HG03045 (cell line): ENCODE data around the gene C22orf15.
A peak's percentile ranks its signal among the peaks of the same experiment; 100 is the strongest.
"Not testable (repeated sequence)": the region's sequence is repeated elsewhere in the genome, so short reads cannot be mapped to it uniquely, and the experiment has no call there.

Experiments used
- ATAC-seq: cut with Tn5 transposase; IDR thresholded peaks from one replicate; pipeline ENCODE4 v1.9.1; 2021; ENCODE audit warnings: mild to moderate bottlenecking, moderate library complexity; ENCODE audit not compliant: unreplicated experiment

Gene C22orf15

DNA sequence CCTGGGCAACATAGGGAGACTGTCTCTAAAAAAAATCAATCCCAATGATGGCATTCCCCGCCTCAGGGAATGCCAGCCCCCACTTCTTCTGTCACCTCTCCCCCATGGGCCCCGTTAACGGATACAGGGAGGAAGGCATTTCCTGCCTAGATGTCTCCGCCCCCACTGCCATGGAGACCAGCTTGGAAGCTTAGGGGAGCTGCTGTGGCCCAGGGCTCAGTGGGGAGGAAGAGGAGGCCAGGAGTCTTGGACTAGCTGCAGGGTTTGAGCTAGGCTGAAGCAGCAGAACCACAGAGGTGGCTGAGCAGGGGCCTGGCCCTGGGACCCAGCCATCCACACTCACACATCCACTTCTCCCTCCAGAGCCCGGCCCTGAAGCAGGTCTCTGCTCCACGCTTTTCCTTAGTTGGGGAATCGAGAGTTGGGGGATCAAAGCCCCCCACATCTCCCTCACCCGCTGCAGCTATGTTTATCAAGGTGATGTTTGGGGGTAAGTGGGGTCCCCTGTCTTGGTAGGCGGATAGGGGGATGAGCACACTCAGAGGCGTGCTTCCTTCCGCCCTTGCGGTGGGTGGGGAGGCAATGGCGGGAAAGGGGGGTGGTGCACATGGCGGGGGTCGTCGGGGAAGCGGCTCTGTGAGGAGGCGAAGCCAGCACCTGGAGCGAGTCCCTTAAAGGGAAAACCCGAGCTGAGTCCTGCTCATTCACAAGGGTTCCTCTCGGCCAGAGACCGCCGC, at the start of gene C22orf15:
C22orf15 (plus strand) TSS at position 149 of the 737 bp plus-strand sequence; CDS start at position 466, 317 bp downstream.
- ATAC-seq: no peak

- no peak for ATAC-seq
Observed at GRCh38 chr22:23713696-23714595, 48.8 kb upstream of the C22orf15 start.

GRCh38 chr22:23714596-23715578, 47.9 kb upstream of the C22orf15 start:
- ATAC-seq: no peak

DNA sequence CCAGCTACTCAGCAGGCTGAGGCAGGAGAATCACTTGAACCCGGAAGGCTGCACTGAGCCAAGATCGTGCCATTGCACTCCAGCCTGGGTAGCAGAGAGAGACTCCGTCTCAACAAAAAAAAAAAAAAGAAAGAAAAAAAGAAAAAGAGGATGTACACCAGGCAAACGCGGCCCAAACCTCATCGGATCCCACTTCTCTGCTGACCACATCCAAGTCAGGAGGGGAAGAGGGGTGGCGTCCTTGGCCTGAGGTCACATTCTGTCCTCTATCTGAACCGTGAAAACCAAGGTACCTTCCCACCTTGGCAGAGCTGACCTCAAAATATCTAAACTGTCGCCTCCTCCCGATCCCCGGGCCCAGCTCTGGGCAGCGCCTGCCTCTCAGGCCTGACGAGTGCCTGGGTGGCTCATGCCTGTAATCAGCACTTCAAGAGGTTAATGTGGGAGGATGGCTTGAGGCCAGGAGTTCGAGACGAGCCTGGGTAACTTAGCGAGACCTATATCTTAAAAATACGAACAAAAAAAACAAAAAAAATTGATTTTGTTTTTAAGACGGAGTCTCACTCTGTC, 46.9 kb upstream of the C22orf15 start:
- no peak for ATAC-seq

- ATAC-seq: peak; percentile 77
Observed at GRCh38 chr22:23716811-23717801, 45.7 kb upstream of the C22orf15 start.

- ATAC-seq: no peak
Observed at GRCh38 chr22:23718371-23719165, 44.2 kb upstream of the C22orf15 start.

- ATAC-seq: no peak
Observed at GRCh38 chr22:23720855-23721254, 41.9 kb upstream of the C22orf15 start.

DNA sequence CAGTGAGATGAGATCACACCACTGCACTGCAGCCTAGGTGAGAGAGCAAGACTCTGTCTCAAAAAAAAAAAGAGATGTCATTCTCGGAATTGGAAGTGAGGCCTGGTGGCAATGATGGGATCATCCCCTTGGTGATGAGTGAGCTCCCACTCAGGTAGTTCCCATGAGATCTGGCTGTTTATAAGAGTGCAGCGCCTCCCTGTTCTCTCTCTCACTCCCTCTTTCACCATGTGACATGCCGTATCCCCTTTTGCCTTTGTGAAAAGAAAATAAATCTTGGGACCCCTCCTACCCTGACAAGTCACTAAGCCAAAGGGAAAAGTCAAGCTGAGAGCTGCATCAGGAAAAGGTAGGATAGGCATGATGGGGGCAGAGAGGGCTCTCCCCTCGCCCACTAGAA, 40.6 kb upstream of the C22orf15 start:
- ATAC-seq: no peak

- no peak for ATAC-seq
Observed at GRCh38 chr22:23722724-23723123, 40.1 kb upstream of the C22orf15 start.

GRCh38 chr22:23728108-23728507, 34.7 kb upstream of the C22orf15 start:
- ATAC-seq: not testable (repeated sequence)

- ATAC-seq: no peak
Observed at GRCh38 chr22:23737696-23738095, 25.1 kb upstream of the C22orf15 start.

DNA sequence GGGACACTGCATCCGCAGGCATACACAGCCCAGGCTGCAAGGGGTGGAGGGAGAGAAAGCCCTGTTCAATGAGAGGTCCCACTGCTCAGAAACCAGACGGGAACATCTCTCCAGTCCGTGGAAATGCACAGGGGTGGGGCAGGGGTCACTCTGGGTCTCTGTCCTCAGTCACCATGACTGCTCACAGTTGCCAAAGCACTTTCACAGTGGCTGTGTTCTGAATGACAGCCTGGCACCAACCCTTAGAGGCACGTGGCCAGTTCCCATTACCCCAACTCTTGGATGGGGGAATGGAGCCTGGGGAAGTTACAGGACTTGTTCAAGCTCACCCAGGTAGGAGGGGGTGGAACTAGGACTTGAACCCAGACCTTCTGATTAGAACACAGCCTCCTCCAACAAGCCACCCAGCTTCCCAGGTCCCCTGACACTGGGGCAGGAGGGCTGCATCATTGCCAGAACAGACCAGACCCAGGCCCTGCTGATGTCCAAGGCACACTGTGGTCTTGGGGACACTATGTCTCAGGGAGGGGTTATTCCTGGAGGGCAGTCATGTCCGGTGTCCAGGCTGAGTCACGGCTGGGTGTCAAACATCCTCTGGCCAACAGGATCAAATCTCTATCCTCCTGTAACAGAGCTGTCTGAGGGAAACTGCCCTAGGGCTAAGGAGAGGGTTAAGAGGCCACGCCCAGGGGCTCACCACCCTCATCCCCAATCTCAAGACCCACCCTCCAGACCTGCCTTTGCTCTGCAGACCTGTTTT, 20.1 kb upstream of the C22orf15 start:
- no peak for ATAC-seq

DNA sequence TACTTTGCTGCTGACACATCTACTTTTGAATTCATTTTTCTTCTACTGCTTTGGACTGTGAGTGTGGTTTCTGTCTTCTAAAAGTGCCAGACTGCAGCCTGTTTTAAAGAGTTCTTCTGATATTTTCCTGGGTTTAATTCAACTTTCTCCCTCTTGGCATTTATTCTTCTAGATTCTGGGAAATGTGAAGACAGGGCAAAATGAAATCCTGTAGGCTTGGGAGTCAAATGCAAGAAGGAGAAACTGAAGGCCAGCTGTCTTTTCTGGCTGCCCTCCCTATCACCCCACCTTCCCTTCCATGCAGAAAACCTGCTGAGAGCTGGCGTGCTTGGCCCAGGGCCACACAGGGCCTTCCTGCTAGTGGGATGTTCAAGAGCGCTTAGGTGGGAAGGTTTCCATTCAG, 19.5 kb upstream of the C22orf15 start:
- ATAC-seq: no peak

- no peak for ATAC-seq
Observed at GRCh38 chr22:23744001-23744400, 18.8 kb upstream of the C22orf15 start.

- no peak for ATAC-seq
Observed at GRCh38 chr22:23744485-23744884, 18.3 kb upstream of the C22orf15 start.

GRCh38 chr22:23745791-23746190, 17.0 kb upstream of the C22orf15 start:
- ATAC-seq: no peak

DNA sequence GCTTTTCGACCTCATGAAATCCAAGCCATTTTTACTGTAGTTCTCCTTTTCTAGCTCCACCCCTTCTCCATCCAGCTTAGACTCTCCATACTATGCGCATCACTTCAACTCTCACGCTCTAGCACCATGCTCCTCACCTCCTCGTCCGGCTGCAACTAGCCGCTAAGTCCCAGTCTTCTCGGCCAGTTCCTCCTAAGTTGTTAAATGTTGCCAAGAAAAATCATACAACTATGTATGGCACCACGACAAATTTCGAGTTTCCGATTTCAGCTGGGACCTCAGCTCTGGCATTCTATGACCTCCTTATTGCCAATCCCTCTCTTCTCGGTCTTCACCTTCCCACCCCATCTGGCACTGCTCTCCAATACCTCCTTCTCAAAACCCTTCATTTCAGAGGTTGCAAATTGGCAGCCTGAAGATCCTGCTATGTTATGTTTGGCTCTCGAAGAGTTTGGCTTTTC, 12.9 kb upstream of the C22orf15 start:
- ATAC-seq: no peak

GRCh38 chr22:23750367-23750713, 12.4 kb upstream of the C22orf15 start:
- ATAC-seq: no peak
